Endometrial microvascular endothelial cells (primary cell): ENCODE measurements around the gene HLA-DQB1. TPM values are rescaled to one million over a fixed set of nuclear protein-coding genes. Genes with fewer than 3 reads are reported as not detected.

Experiments used
- total RNA-seq: library from RNA; depleted of rRNA; stranded (reverse); fragments of >200 nt; gene quantifications from one replicate; pipeline ENCODE4 v1.2.3, GENCODE V29; 2015; ENCODE audit errors: inconsistent ontology term

The HLA-DQB1 gene
- total RNA-seq, 1 donor from 2014 or later: not detected

Other genes with a start within 250 kb of the HLA-DQB1 start
- gene HLA-DRA, start 226.8 kb downstream of the HLA-DQB1 start, total RNA-seq: not detected
- 0.37 TPM for gene HLA-DRB5, start 136.4 kb downstream of the HLA-DQB1 start, total RNA-seq
- 28.9 TPM for gene HLA-DRB1, start 76.8 kb downstream of the HLA-DQB1 start, total RNA-seq
- gene HLA-DQA1, start 29.3 kb downstream of the HLA-DQB1 start, total RNA-seq: not detected
- gene HLA-DQA2, start 74.7 kb upstream of the HLA-DQB1 start, total RNA-seq: not detected
- gene HLA-DQB2, start 96.9 kb upstream of the HLA-DQB1 start, total RNA-seq: not detected
- 1.0 TPM for gene HLA-DOB, start 150.3 kb upstream of the HLA-DQB1 start, total RNA-seq
- 27.4 TPM for gene TAP2, start 172.1 kb upstream of the HLA-DQB1 start, total RNA-seq
- gene PSMB8, start 177.4 kb upstream of the HLA-DQB1 start, total RNA-seq: 106 TPM
- 106 TPM for gene TAP1, start 187.0 kb upstream of the HLA-DQB1 start, total RNA-seq
- gene PSMB9, start 187.5 kb upstream of the HLA-DQB1 start, total RNA-seq: 97.9 TPM